ENCODE results near the gene SEMA4F. TPM values are rescaled to one million over a fixed set of nuclear protein-coding genes. Genes with fewer than 3 reads are reported as not detected.

The SEMA4F gene
- total RNA-seq, 2 experiments from 2014 or later = 2.3 to 3.3 TPM

DNA sequence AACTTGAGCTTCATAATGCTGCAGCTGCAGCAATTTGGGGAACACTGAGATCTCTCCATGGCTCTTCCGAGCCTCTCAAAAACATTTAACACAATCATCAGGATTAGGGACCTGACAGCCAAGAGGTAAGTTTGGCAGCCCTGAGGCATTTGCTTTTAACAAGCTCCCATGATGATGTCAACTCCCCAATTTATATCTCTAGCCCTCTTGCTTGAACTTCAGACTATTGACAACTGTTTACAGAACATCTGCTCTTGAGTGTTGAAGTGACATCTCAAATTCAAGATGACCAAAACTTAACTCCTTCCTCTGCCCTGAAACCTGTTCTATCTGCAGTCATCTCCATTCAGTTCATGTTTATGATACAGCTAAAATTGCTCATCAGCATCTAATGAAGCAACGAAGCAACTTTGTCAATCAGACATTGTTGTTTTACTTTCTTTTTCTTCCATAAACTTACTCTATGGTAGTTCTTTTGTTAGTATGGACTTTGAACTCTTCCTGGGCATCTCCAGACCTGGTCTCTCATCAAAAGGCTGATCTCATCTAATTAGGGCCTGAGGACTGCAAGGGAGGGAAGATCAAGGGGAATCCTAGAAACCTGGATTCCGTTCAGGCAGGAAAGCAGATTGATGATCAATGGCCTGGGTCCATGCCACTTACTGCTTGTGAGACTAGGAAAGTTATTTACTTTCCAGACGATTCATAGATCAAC is 48.1 kb downstream of the SEMA4F start:
- Histone ChIP-seq H3K4me3 (ENCODE audit: low read depth, low read length, poor library complexity, severe bottlenecking) (no peak overlapping the region), H3K4me1 (ENCODE audit: insufficient read depth, low read length, poor library complexity, severe bottlenecking) (no peaks in the 10 kb centered on the region), H3K4me2 (ENCODE audit: low read length) (no peak overlapping the region), H4K20me1 (ENCODE audit: insufficient read depth, low read length) (no peaks in the 10 kb centered on the region), H3K9me2 (ENCODE audit: insufficient read depth, low read length) (no peaks in the 10 kb centered on the region), H3K79me2 (ENCODE audit: insufficient read depth, low read depth, low read length) (no peaks in the 10 kb centered on the region), H2AFZ (ENCODE audit: low read length) (no peak overlapping the region), H3K9me3 (ENCODE audit: low read length) (no peaks in the 10 kb centered on the region), H3K36me3 (ENCODE audit: insufficient read depth, low read length) (no peaks in the 10 kb centered on the region), H3K27ac (ENCODE audit: low read depth, low read length, poor library complexity, severe bottlenecking) (no peak overlapping the region)
- intact Hi-C loops (cut with micrococcal nuclease; ENCODE audit: unreplicated experiment) = no loop called here
- no TSS peak for BruUV-seq (replicated peaks)
- no peak for TF ChIP-seq EZH2phosphoT487 (IDR thresholded peaks at IDR 0.05; ENCODE audit: borderline replicate concordance, low read depth, low read length)
- TF ChIP-seq, protein P1, sequence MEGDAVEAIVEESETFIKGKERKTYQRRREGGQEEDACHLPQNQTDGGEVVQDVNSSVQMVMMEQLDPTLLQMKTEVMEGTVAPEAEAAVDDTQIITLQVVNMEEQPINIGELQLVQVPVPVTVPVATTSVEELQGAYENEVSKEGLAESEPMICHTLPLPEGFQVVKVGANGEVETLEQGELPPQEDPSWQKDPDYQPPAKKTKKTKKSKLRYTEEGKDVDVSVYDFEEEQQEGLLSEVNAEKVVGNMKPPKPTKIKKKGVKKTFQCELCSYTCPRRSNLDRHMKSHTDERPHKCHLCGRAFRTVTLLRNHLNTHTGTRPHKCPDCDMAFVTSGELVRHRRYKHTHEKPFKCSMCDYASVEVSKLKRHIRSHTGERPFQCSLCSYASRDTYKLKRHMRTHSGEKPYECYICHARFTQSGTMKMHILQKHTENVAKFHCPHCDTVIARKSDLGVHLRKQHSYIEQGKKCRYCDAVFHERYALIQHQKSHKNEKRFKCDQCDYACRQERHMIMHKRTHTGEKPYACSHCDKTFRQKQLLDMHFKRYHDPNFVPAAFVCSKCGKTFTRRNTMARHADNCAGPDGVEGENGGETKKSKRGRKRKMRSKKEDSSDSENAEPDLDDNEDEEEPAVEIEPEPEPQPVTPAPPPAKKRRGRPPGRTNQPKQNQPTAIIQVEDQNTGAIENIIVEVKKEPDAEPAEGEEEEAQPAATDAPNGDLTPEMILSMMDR (conservative IDR thresholded peaks at IDR 0.05; ENCODE audit: low read length) = no peak
- CTCF ChIA-PET (ENCODE audit: unreplicated experiment) = no interaction called here
- POLR2A ChIA-PET = interaction anchor here (0.6 to 0.7 kb wide), 2 partner anchors 59 to 690 kb away, joined by 3 read pairs; no protein-coding TSS in a partner anchor
- DNase-seq (ENCODE audit: low spot score) = no peak

DNA sequence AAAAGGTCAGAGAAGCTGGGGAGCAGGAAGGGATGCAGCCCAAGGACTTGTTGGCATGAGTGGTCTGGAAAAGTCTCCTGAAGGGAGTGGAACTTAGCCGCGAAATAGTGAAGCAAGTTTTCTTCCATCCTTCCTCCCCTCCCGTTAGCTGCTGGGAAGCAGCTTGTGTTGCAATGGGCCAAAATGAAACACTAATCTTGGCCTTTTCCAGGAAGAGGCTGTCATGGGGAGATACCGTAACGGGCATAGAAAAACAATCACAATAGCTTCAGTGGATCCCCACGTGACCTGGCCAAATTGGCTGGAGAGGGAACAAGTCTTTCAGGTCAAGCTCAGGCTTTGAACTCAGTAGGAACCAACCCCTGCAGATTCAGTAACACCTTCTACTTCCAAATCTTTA is 49.3 kb downstream of the SEMA4F start:
- POLR2A ChIA-PET = no interaction called here
- Histone ChIP-seq H3K4me1 (ENCODE audit: insufficient read depth, low read length, poor library complexity, severe bottlenecking) (no peaks in the 10 kb centered on the region), H3K9me3 (ENCODE audit: low read length) (no peaks in the 10 kb centered on the region), H2AFZ (ENCODE audit: low read length) (no peak overlapping the region), H3K36me3 (ENCODE audit: insufficient read depth, low read length) (no peaks in the 10 kb centered on the region), H4K20me1 (ENCODE audit: insufficient read depth, low read length) (no peaks in the 10 kb centered on the region), H3K4me2 (ENCODE audit: low read length) (no peak overlapping the region), H3K4me3 (ENCODE audit: low read depth, low read length, poor library complexity, severe bottlenecking) (no peak overlapping the region), H3K27ac (ENCODE audit: low read depth, low read length, poor library complexity, severe bottlenecking) (no peak overlapping the region), H3K79me2 (ENCODE audit: insufficient read depth, low read depth, low read length) (no peaks in the 10 kb centered on the region), H3K9me2 (ENCODE audit: insufficient read depth, low read length) (no peaks in the 10 kb centered on the region)
- BruUV-seq (replicated peaks) = no TSS peak
- DNase-seq (ENCODE audit: low spot score) = no peak
- CTCF ChIA-PET (ENCODE audit: unreplicated experiment) = no interaction called here
- intact Hi-C loops (cut with micrococcal nuclease; ENCODE audit: unreplicated experiment) = no loop called here
- no peak for TF ChIP-seq EZH2phosphoT487 (IDR thresholded peaks at IDR 0.05; ENCODE audit: borderline replicate concordance, low read depth, low read length)
- TF ChIP-seq, protein P1 (conservative IDR thresholded peaks at IDR 0.05; ENCODE audit: low read length) = no peak

DNA sequence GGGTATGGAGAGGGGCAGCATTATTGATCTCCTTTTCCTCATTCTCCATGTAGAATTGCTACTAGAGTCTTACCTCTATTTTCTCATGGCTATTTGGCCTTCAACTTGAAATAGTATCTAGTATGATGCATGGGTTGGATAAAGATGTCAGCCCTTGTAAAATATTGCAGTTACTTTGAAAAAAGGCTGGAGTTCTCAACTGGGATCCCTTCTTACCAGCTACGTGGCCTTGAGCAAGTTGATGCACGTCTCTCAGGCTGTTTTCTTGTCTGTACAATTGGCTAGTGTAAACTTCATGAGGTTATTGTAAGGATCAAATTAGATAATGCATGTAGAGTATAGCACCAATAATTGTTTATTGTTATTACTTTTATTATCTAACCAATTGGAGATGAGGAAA is 50.2 kb downstream of the SEMA4F start:
- Histone ChIP-seq H3K27ac (ENCODE audit: low read depth, low read length, poor library complexity, severe bottlenecking) (no peak overlapping the region), H3K9me2 (ENCODE audit: insufficient read depth, low read length) (no peaks in the 10 kb centered on the region), H3K9me3 (ENCODE audit: low read length) (no peaks in the 10 kb centered on the region), H4K20me1 (ENCODE audit: insufficient read depth, low read length) (no peaks in the 10 kb centered on the region), H3K36me3 (ENCODE audit: insufficient read depth, low read length) (no peaks in the 10 kb centered on the region), H3K4me3 (ENCODE audit: low read depth, low read length, poor library complexity, severe bottlenecking) (no peak overlapping the region), H2AFZ (ENCODE audit: low read length) (no peak overlapping the region), H3K79me2 (ENCODE audit: insufficient read depth, low read depth, low read length) (no peaks in the 10 kb centered on the region), H3K4me1 (ENCODE audit: insufficient read depth, low read length, poor library complexity, severe bottlenecking) (no peaks in the 10 kb centered on the region), H3K4me2 (ENCODE audit: low read length) (no peak overlapping the region)
- no TSS peak for BruUV-seq (replicated peaks)
- POLR2A ChIA-PET = no interaction called here
- no peak for DNase-seq (ENCODE audit: low spot score)
- TF ChIP-seq, protein P1 (conservative IDR thresholded peaks at IDR 0.05; ENCODE audit: low read length) = no peak
- no peak for TF ChIP-seq EZH2phosphoT487 (IDR thresholded peaks at IDR 0.05; ENCODE audit: borderline replicate concordance, low read depth, low read length)
- CTCF ChIA-PET (ENCODE audit: unreplicated experiment) = no interaction called here
- intact Hi-C loops (cut with micrococcal nuclease; ENCODE audit: unreplicated experiment) = no loop called here
